HG02973 (cell line): ENCODE results near the gene RABIF.
"Not testable (repeated sequence)": the region's sequence is repeated elsewhere in the genome, so short reads cannot be mapped to it uniquely, and the experiment has no call there.

Source experiments
- ATAC-seq: cut with Tn5 transposase; IDR thresholded peaks from one replicate; pipeline ENCODE4 v1.9.1; 2021; ENCODE audit warnings: moderate library complexity; ENCODE audit not compliant: unreplicated experiment

The RABIF gene

GRCh38 chr1:202835548-202836072 lies 53.3 kb downstream of the RABIF start:
- no peak for ATAC-seq

- no peak for ATAC-seq
These were observed 54.0 kb downstream of the RABIF start for GRCh38 chr1:202834771-202835547.

DNA sequence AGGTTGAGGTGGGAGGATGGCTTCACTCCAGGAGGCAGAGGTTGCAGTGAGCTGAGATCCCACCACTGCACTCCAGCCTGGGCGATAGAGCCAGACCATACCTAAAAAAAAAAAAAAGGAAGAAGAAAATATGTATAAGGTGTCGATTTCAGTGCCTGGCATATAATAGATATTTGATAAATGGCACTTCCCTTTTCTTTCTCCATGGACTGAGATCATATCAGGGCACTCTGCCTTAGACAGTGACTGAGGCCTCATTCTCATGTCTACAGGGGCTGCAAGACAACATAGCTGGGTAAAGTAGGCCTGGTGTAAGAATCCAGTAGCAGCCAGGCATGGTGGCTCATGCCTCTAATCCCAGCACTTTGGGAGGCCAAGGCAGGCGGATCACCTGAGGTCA lies 57.0 kb downstream of the RABIF start:
- no peak for ATAC-seq

DNA sequence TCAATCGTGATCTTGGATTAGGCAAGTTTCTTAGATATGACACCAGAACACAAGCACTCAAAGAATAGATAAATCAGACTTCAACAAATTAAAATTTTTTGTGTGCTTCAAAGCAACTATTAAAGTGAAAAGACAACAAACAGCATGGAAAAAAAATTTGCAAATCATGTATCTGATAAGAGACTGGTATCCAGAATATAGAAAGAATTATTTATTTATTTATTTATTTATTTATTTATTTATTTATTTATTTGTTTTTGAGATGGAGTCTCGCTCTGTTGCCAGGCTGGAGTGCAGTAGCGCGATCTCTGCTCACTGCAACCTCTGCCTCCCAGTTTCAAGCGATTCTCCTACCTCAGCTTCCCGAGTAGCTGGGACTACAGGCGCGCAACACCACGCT lies 59.7 kb downstream of the RABIF start:
- not testable (repeated sequence) for ATAC-seq
